Panc1 (cell line): ENCODE measurements around the gene JDP2. TPM values are rescaled to one million over a fixed set of nuclear protein-coding genes. Genes with fewer than 3 reads are reported as not detected.

Experiments
- ATAC-seq: fragments of 200-7000 bp; cut with Tn5 transposase; 2 replicates; pipeline ENCODE4 v1.9.1; 2020; ENCODE audit warnings: mild to moderate bottlenecking, moderate library complexity
- BruUV-seq: library from RNA; stranded (reverse); fragments of 400-500 nt; replicated peaks from 2 replicates; lab custom pipeline; 2021; lab: Mats Ljungman, UMichigan
- CTCF ChIA-PET: fragments of 300-600 bp; sonication (Branson Sonifier 250); formaldehyde crosslinking; loops from one replicate; lab custom pipeline; 2022; ENCODE audit warnings: antibody characterized with exemption; lab: Charles Lee
- POLR2A ChIA-PET: fragments of 300-600 bp; sonication (Branson Sonifier 250); formaldehyde crosslinking; loops from one replicate; lab custom pipeline; 2022; ENCODE audit warnings: antibody characterized with exemption; lab: Charles Lee
- DNase-seq: peaks from one replicate; pipeline ENCODE4 v3.0.0-alpha.2; 2010; ENCODE audit warnings: low read depth, low spot score
- H3K27ac ChIP-seq: 2 replicates; pipeline ENCODE4 v1.5.1; 2011; ENCODE audit warnings: mild to moderate bottlenecking, low read length, inconsistent platforms
- H3K27me3 ChIP-seq: fragments of 200-500 bp; sonication (Bioruptor generic); 2 replicates; pipeline ENCODE4 v1.6.0; 2014; ENCODE audit warnings: low read length, inconsistent platforms; ENCODE audit not compliant: control insufficient read depth, insufficient read depth
- H3K36me3 ChIP-seq: fragments of 200-500 bp; sonication (Bioruptor generic); 2 replicates; pipeline ENCODE4 v1.5.1; 2014; ENCODE audit warnings: inconsistent platforms, mild to moderate bottlenecking, low read length, moderate library complexity; ENCODE audit not compliant: control insufficient read depth, insufficient read depth
- H3K4me1 ChIP-seq: 2 replicates; pipeline ENCODE4 v1.5.1; 2011; ENCODE audit warnings: inconsistent platforms, mild to moderate bottlenecking, low read length, moderate library complexity; ENCODE audit not compliant: control insufficient read depth, insufficient read depth
- H3K4me3 ChIP-seq, 2 experiments: 2 replicates each; pipeline ENCODE4 v1.5.1; 2011 to 2012; ENCODE audit warnings: low read depth in 2 of 2, low read length in 2 of 2, mild to moderate bottlenecking in 2 of 2, inconsistent platforms in 1 of 2, moderate library complexity in 1 of 2
- H3K9me3 ChIP-seq: fragments of 200-500 bp; sonication (Bioruptor generic); 2 replicates; pipeline ENCODE4 v1.5.1; 2014; ENCODE audit warnings: low read depth, mild to moderate bottlenecking, inconsistent platforms, low read length, moderate library complexity; ENCODE audit not compliant: control insufficient read depth, insufficient read depth
- CTCF ChIP-seq: fragments of 450-650 bp; IDR thresholded peaks from 2 replicates; pipeline ENCODE4 v1.5.1; 2017; ENCODE audit warnings: mild to moderate bottlenecking
- POLR2AphosphoS5 ChIP-seq: IDR thresholded peaks from 2 replicates; pipeline ENCODE4 v1.6.1; 2012; ENCODE audit warnings: mild to moderate bottlenecking, low read depth, low read length, moderate library complexity
- REST ChIP-seq, 2 experiments: IDR thresholded peaks; 2 replicates each; pipeline ENCODE4 v1.6.1; 2011 to 2012; ENCODE audit warnings: low read depth in 2 of 2, control low read depth in 1 of 2, low read length in 1 of 2, mild to moderate bottlenecking in 1 of 2, moderate library complexity in 1 of 2; ENCODE audit not compliant: insufficient read depth in 1 of 2
- SIN3A ChIP-seq: IDR thresholded peaks from 2 replicates; pipeline ENCODE4 v1.6.1; 2012; ENCODE audit warnings: low read depth, mild to moderate bottlenecking, low read length, moderate library complexity, borderline replicate concordance; ENCODE audit not compliant: insufficient read depth
- TCF7L2 ChIP-seq: IDR thresholded peaks from 2 replicates; pipeline ENCODE4 v1.6.1; 2011; ENCODE audit warnings: mild to moderate bottlenecking, low read depth, low read length, inconsistent platforms
- in situ Hi-C: cut with HindIII; loops from 2 replicates; pipeline ENCODE4 v1.10.0; 2016; ENCODE audit warnings: low sequenced_read_pairs, low pct_unique_long_range_greater_than_20kb
- intact Hi-C: fragments of 100-400 bp; cut with micrococcal nuclease; formaldehyde crosslinking; loops from one replicate; pipeline ENCODE4 v1.10.0; 2022; ENCODE audit not compliant: unreplicated experiment
- total RNA-seq: library from RNA; stranded (reverse); gene quantifications from one replicate; pipeline ENCODE4 v1.2.1, GENCODE V29; 2021; ENCODE audit not compliant: unreplicated experiment

Gene JDP2
- total RNA-seq, 1 experiment from 2014 or later, result 17.5 TPM

GRCh38 chr14:75449036-75449435 lies 21.2 kb downstream of the JDP2 start:
- in situ Hi-C loops, result no loop called here
- no peak overlapping the region for H3K4me3 ChIP-seq
- ATAC-seq (no peak), DNase-seq (no peak)
- no peaks in the 10 kb centered on the region for H3K36me3 ChIP-seq
- H3K27me3 ChIP-seq, result no peaks in the 10 kb centered on the region
- BruUV-seq, result no TSS peak
- H3K9me3 ChIP-seq, result no peaks in the 10 kb centered on the region
- ChIA-PET CTCF (no interaction called here), POLR2A (no interaction called here)
- intact Hi-C loops, result no loop called here
- no peak overlapping the region for H3K27ac ChIP-seq
- H3K4me1 ChIP-seq, result peaks cover 14% of the 10 kb centered on the region
- TF ChIP-seq CTCF (no peak), TCF7L2 (no peak), SIN3A (no peak), REST (IDR thresholded peaks at IDR 0.05; ENCODE audit: insufficient read depth in 1 of 2, low read depth in 2 of 2, low read length in 1 of 2) (no peak)

GRCh38 chr14:75449696-75450095 lies 21.9 kb downstream of the JDP2 start:
- POLR2A ChIA-PET, result no interaction called here
- DNase-seq, result no peak
- BruUV-seq, result no TSS peak
- no peak for ATAC-seq
- no peak overlapping the region for H3K4me3 ChIP-seq
- peaks cover 14% of the 10 kb centered on the region for H3K4me1 ChIP-seq
- no peaks in the 10 kb centered on the region for H3K9me3 ChIP-seq
- H3K27ac ChIP-seq, result no peak overlapping the region
- H3K27me3 ChIP-seq, result no peaks in the 10 kb centered on the region
- no peaks in the 10 kb centered on the region for H3K36me3 ChIP-seq
- in situ Hi-C loops, result no loop called here
- intact Hi-C loops, result no loop called here
- TF ChIP-seq TCF7L2 (no peak), REST (IDR thresholded peaks at IDR 0.05; ENCODE audit: insufficient read depth in 1 of 2, low read depth in 2 of 2, low read length in 1 of 2) (no peak), SIN3A (no peak), CTCF (no peak), POLR2AphosphoS5 (no peak)
- CTCF ChIA-PET, result no interaction called here
